ENCODE results near the gene TCF21.

TCF21 gene

GRCh38 chr6:133903855-133904254 lies 14.9 kb downstream of the TCF21 start:
- FAIRE-seq: no peak

GRCh38 chr6:133906050-133906449 lies 17.1 kb downstream of the TCF21 start:
- no peak for TF ChIP-seq CTCF (IDR thresholded peaks at IDR 0.05; ENCODE audit: insufficient read depth, missing control alignments)
- FAIRE-seq: no peak
- DNase-seq (ENCODE audit: insufficient read length, low spot score): no peak

More at GRCh38 chr6:133903855-133904254, 14.9 kb downstream of the TCF21 start:
- TF ChIP-seq CTCF (IDR thresholded peaks at IDR 0.05; ENCODE audit: insufficient read depth, missing control alignments): no peak
- DNase-seq (ENCODE audit: insufficient read length, low spot score): no peak

GRCh38 chr6:133916650-133917151 lies 27.8 kb downstream of the TCF21 start:
- FAIRE-seq (no peak), DNase-seq (ENCODE audit: insufficient read length, low spot score) (no peak)
- TF ChIP-seq CTCF (IDR thresholded peaks at IDR 0.05; ENCODE audit: insufficient read depth, missing control alignments): peak; percentile 93

GRCh38 chr6:133917781-133918180 lies 28.9 kb downstream of the TCF21 start:
- no peak for TF ChIP-seq CTCF (IDR thresholded peaks at IDR 0.05; ENCODE audit: insufficient read depth, missing control alignments)
- FAIRE-seq (no peak), DNase-seq (ENCODE audit: insufficient read length, low spot score) (no peak)

- no peak for DNase-seq (ENCODE audit: insufficient read length, low spot score)
- FAIRE-seq: no peak
- TF ChIP-seq CTCF (IDR thresholded peaks at IDR 0.05; ENCODE audit: insufficient read depth, missing control alignments): no peak
These were observed 29.5 kb downstream of the TCF21 start for GRCh38 chr6:133918208-133918930.

- no peak for FAIRE-seq
- no peak for TF ChIP-seq CTCF (IDR thresholded peaks at IDR 0.05; ENCODE audit: insufficient read depth, missing control alignments)
- DNase-seq (ENCODE audit: insufficient read length, low spot score): no peak
These were observed 30.4 kb downstream of the TCF21 start for GRCh38 chr6:133919362-133919761.

- DNase-seq (ENCODE audit: insufficient read length, low spot score) (peak; percentile 33), FAIRE-seq (no peak)
- peak; percentile 75 for TF ChIP-seq CTCF (IDR thresholded peaks at IDR 0.05; ENCODE audit: insufficient read depth, missing control alignments)
These were observed 32.4 kb downstream of the TCF21 start for GRCh38 chr6:133921249-133921859.
